HepG2 (cell line): ENCODE data around the gene ZNF678. TPM values are rescaled to one million over a fixed set of nuclear protein-coding genes. Genes with fewer than 3 reads are reported as not detected.
"Not testable (repeated sequence)": the region's sequence is repeated elsewhere in the genome, so short reads cannot be mapped to it uniquely, and the experiment has no call there.

Experiments used
- ATAC-seq: fragments of 200-7000 bp; cut with Tn5 transposase; 3 replicates; pipeline ENCODE4 v1.9.1; 2020; ENCODE audit warnings: mild to moderate bottlenecking, moderate library complexity
- BruUV-seq: library from RNA; stranded (reverse); fragments of 400-500 nt; replicated peaks from 2 replicates; lab custom pipeline; 2021; lab: Mats Ljungman, UMichigan
- CTCF ChIA-PET: fragments of 300-600 bp; formaldehyde crosslinking; extraction: SDS; loops from one replicate; lab custom pipeline; 2021; ENCODE audit warnings: low total read pairs, inconsistent platforms, low intra/inter-chr PET ratio; lab: Yijun Ruan, JAX
- POLR2A ChIA-PET: fragments of 350-600 bp; sonication (Branson Sonifier 250); formaldehyde crosslinking; loops from one replicate; lab custom pipeline; 2020; ENCODE audit warnings: antibody characterized with exemption, inconsistent platforms; lab: Yijun Ruan, JAX
- DNase-seq: peaks from one replicate; pipeline ENCODE4 v3.0.0-alpha.2; 2015; ENCODE audit warnings: low spot score
- FAIRE-seq: peaks from 3 replicates; lab custom pipeline; 2011; peaks lifted over from hg19 to GRCh38; lab: Jason Lieb, UNC
- H2AFZ ChIP-seq: one replicate; pipeline ENCODE4 v1.6.1; 2011; ENCODE audit warnings: low read length, inconsistent platforms
- H3K27ac ChIP-seq: fragments of 300-600 bp; 3 replicates; pipeline ENCODE4 v1.8.0; 2011; ENCODE audit warnings: mixed run types, mild to moderate bottlenecking, mixed read lengths, low read length, inconsistent platforms; ENCODE audit not compliant: insufficient read depth; ENCODE audit errors: extremely low read length
- H3K27me3 ChIP-seq, 2 experiments: fragments of 200-600 bp in 1 of 2; 2 replicates in 1 of 2; 3 replicates in 1 of 2; pipeline versions ENCODE4 v1.6.0 to v1.8.0; 2011; ENCODE audit warnings: low read length in 2 of 2, mild to moderate bottlenecking in 2 of 2, moderate library complexity in 2 of 2, inconsistent platforms in 1 of 2; ENCODE audit not compliant: insufficient read depth in 2 of 2, control insufficient read depth in 1 of 2
- H3K36me3 ChIP-seq, 2 experiments: fragments of 200-600 bp in 1 of 2; replicated peaks in 1 of 2; 2 replicates in 1 of 2; 3 replicates in 1 of 2; pipeline versions ENCODE4 v1.5.1 to v1.8.0; 2011; ENCODE audit warnings: low read length in 2 of 2, inconsistent platforms in 1 of 2; ENCODE audit not compliant: insufficient read depth in 2 of 2, control insufficient read depth in 1 of 2
- H3K4me1 ChIP-seq: 2 replicates; pipeline ENCODE4 v1.5.1; 2012; ENCODE audit warnings: low read length, inconsistent platforms; ENCODE audit not compliant: insufficient read depth
- H3K4me2 ChIP-seq: 2 replicates; pipeline ENCODE4 v1.6.0; 2011; ENCODE audit warnings: low read depth, low read length, inconsistent platforms
- H3K4me3 ChIP-seq, 3 experiments: fragments of 200-600 bp in 1 of 3; sonication (generic), shearing (Covaris generic) in 1 of 3; replicated peaks in 1 of 3; 2 replicates each; pipeline ENCODE4 v1.5.1; 2011 to 2016; ENCODE audit warnings: low read length in 3 of 3, inconsistent platforms in 2 of 3, low read depth in 2 of 3, mild to moderate bottlenecking in 2 of 3, control low read depth in 1 of 3, mixed read lengths in 1 of 3; ENCODE audit not compliant: insufficient read depth in 1 of 3
- H3K79me2 ChIP-seq: one replicate; pipeline ENCODE4 v1.6.1; 2011; ENCODE audit warnings: low read length, inconsistent platforms; ENCODE audit not compliant: insufficient read depth
- H3K9ac ChIP-seq: 2 replicates; pipeline ENCODE4 v1.6.0; 2011; ENCODE audit warnings: mild to moderate bottlenecking, low read depth, low read length, inconsistent platforms; ENCODE audit not compliant: insufficient read depth
- H3K9me3 ChIP-seq: 2 replicates; pipeline ENCODE4 v1.5.1; 2012; ENCODE audit warnings: mild to moderate bottlenecking, low read length
- H4K20me1 ChIP-seq: 2 replicates; pipeline ENCODE4 v1.6.0; 2011; ENCODE audit warnings: inconsistent platforms, mild to moderate bottlenecking, low read length, moderate library complexity; ENCODE audit not compliant: insufficient read depth
- AKAP8 ChIP-seq: sonication (generic); formaldehyde crosslinking; IDR thresholded peaks from 2 replicates; pipeline ENCODE4 v1.5.1; 2020; ENCODE audit warnings: mild to moderate bottlenecking, missing genetic modification reagents
- ATF7-NPFF ChIP-seq: sonication (generic); formaldehyde crosslinking; IDR thresholded peaks from 2 replicates; pipeline ENCODE4 v1.8.1; 2023; ENCODE audit warnings: mild to moderate bottlenecking, low read depth, missing genetic modification reagents, moderate library complexity
- ETV6 ChIP-seq: sonication (generic); formaldehyde crosslinking; conservative IDR thresholded peaks from 2 replicates; pipeline ENCODE4 v1.4.0; 2020; ENCODE audit warnings: missing genetic modification reagents
- KMT2A ChIP-seq: sonication (generic); formaldehyde crosslinking; IDR thresholded peaks from 2 replicates; pipeline ENCODE4 v1.4.0; 2020; ENCODE audit warnings: missing genetic modification reagents
- MEIS2 ChIP-seq: sonication (generic); formaldehyde crosslinking; IDR thresholded peaks from 2 replicates; pipeline ENCODE4 v1.9.0; 2021; ENCODE audit warnings: mild to moderate bottlenecking, missing genetic modification reagents
- SMYD3 ChIP-seq: sonication (generic); formaldehyde crosslinking; IDR thresholded peaks from 2 replicates; pipeline ENCODE4 v1.8.1; 2023; ENCODE audit warnings: mild to moderate bottlenecking, missing genetic modification reagents
- TBX3 ChIP-seq: fragments of 450-650 bp; IDR thresholded peaks from 2 replicates; pipeline ENCODE4 v1.6.1; 2017; ENCODE audit warnings: antibody characterized with exemption, mild to moderate bottlenecking, inconsistent platforms, borderline replicate concordance
- ZNF550 ChIP-seq: sonication (generic); formaldehyde crosslinking; IDR thresholded peaks from 2 replicates; pipeline ENCODE4 v1.4.0; 2020; ENCODE audit warnings: mild to moderate bottlenecking, missing genetic modification reagents, borderline replicate concordance
- ZNF788 ChIP-seq: sonication (generic); formaldehyde crosslinking; IDR thresholded peaks from 2 replicates; pipeline ENCODE4 v1.5.0; 2020; ENCODE audit warnings: mild to moderate bottlenecking, missing genetic modification reagents, borderline replicate concordance
- WGBS: methylation state at CpG from one replicate; pipeline ENCODE4 v1.1.6; 2017; ENCODE audit warnings: low lambda C conversion rate; 5-methylcytosine and 5-hydroxymethylcytosine counted together
- in situ Hi-C: cut with HindIII; loops from 2 replicates; pipeline ENCODE4 v1.10.0; 2017; ENCODE audit warnings: low pct_unique_long_range_greater_than_20kb; ENCODE audit not compliant: extremely low pct_ligation_motif_present
- intact Hi-C: fragments of 100-400 bp; cut with micrococcal nuclease; formaldehyde crosslinking; loops from one replicate; pipeline ENCODE4 v1.10.0; 2022; ENCODE audit not compliant: unreplicated experiment
- polyA plus RNA-seq, 8 experiments: library from polyadenylated mRNA; depleted of rRNA in 3 of 8; stranded (reverse) in 7 of 8; unstranded in 1 of 8; fragments of >200 nt; fragmentation: Illumina TruSeq in 4 of 8; extraction: Trizol in 4 of 8; gene quantifications; 2 replicates each; pipeline versions ENCODE4 v1.2.1 to v1.2.3, GENCODE V29; 2011 to 2016; ENCODE audit warnings: low read depth in 4 of 8, missing spikeins in 1 of 8, mixed read lengths in 1 of 8; ENCODE audit not compliant: insufficient read depth in 1 of 8
- total RNA-seq, 5 experiments: library from RNA; depleted of rRNA; stranded (reverse); fragments of >200 nt; fragmentation: Illumina TruSeq; extraction: Trizol; gene quantifications; 2 replicates each; pipeline ENCODE4 v1.2.3, GENCODE V29; 2016; ENCODE audit warnings: low read depth in 1 of 5
- TF ChIP-seq, protein P1 (sequence below): sonication (generic); formaldehyde crosslinking; IDR thresholded peaks from 2 replicates; pipeline ENCODE4 v1.4.0; 2020; ENCODE audit warnings: missing genetic modification reagents, borderline replicate concordance

Gene ZNF678
- total and polyA plus RNA-seq, 2 of the 13 experiments (the other 11 are each of a cell fraction or from before 2014, with no cell fraction given), result 2.0 to 7.6 TPM

DNA sequence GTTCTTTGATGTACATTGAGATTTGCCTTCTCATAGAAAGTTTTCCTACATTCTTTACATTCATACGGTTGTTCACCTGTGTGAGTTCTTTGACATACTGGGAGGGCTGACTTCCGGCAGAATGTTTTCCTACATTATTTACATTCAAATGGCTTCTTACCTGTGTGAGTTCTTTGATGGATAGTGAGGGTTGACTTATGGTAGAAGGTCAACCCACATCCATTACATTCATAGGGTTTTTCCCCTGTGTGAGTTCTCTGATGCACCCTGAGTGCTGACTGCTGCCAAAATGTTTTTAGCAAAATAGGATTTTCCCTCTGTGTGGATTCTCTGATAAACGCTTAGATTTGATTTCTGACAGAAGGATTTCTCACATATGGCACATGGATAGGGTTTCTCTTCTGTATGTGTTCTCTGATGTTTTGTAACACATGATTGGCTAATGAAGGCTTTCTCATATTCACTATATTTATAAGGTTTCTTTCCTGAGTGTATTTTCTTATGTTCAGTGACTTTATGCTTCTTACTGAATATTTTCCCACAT, 134.0 kb downstream of the ZNF678 start:
- BruUV-seq, result no TSS peak
- CTCF ChIA-PET, result no interaction called here
- intact Hi-C loops (no loop called here), in situ Hi-C loops (no loop called here)
- Histone ChIP-seq H4K20me1 (no peaks in the 10 kb centered on the region), H3K4me1 (no peaks in the 10 kb centered on the region), H3K27ac (no peak overlapping the region), H3K4me3 (no peak overlapping the region), H3K36me3 (no peaks in the 10 kb centered on the region), H3K9me3 (peaks cover 31% of the 10 kb centered on the region), H2AFZ (no peak overlapping the region), H3K27me3 (no peaks in the 10 kb centered on the region), H3K9ac (no peak overlapping the region), H3K4me2 (no peak overlapping the region), H3K79me2 (no peaks in the 10 kb centered on the region)
- FAIRE-seq (no peak), ATAC-seq (no peak), DNase-seq (no peak)
- POLR2A ChIA-PET, result no interaction called here
- TF ChIP-seq TBX3 (no peak), SMYD3 (CRISPR knock-in tag) (no peak), ZNF550 (CRISPR knock-in tag) (no peak), AKAP8 (no peak), MEIS2 (CRISPR knock-in tag) (no peak), ATF7-NPFF (CRISPR knock-in tag) (no peak), KMT2A (no peak), ZNF788 (CRISPR knock-in tag) (no peak), ETV6 (CRISPR knock-in tag) (no peak)
- TF ChIP-seq, protein P1, sequence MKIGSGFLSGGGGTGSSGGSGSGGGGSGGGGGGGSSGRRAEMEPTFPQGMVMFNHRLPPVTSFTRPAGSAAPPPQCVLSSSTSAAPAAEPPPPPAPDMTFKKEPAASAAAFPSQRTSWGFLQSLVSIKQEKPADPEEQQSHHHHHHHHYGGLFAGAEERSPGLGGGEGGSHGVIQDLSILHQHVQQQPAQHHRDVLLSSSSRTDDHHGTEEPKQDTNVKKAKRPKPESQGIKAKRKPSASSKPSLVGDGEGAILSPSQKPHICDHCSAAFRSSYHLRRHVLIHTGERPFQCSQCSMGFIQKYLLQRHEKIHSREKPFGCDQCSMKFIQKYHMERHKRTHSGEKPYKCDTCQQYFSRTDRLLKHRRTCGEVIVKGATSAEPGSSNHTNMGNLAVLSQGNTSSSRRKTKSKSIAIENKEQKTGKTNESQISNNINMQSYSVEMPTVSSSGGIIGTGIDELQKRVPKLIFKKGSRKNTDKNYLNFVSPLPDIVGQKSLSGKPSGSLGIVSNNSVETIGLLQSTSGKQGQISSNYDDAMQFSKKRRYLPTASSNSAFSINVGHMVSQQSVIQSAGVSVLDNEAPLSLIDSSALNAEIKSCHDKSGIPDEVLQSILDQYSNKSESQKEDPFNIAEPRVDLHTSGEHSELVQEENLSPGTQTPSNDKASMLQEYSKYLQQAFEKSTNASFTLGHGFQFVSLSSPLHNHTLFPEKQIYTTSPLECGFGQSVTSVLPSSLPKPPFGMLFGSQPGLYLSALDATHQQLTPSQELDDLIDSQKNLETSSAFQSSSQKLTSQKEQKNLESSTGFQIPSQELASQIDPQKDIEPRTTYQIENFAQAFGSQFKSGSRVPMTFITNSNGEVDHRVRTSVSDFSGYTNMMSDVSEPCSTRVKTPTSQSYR (CRISPR knock-in tag), result no peak
- 0% methylated on average over 3 of the region's 3 CpGs for WGBS

- peaks cover 22% of the 10 kb centered on the region for H3K9me3 ChIP-seq
- H4K20me1 ChIP-seq, intact Hi-C loops, H3K9ac ChIP-seq, H3K4me3 ChIP-seq, H3K36me3 ChIP-seq, in situ Hi-C loops, H3K4me1 ChIP-seq, H3K27ac ChIP-seq, H3K4me2 ChIP-seq, BruUV-seq, DNase-seq, H3K79me2 ChIP-seq, CTCF ChIA-PET, H3K27me3 ChIP-seq, ATAC-seq, POLR2A ChIA-PET, H2AFZ ChIP-seq, FAIRE-seq: not testable (repeated sequence)
- 7% methylated on average over 1 of the region's 1 CpG for WGBS
Measured at GRCh38 chr1:227701631-227702030, 138.3 kb downstream of the ZNF678 start.
